GM12878 (cell line): ENCODE results near the gene RABEP2. TPM values are rescaled to one million over a fixed set of nuclear protein-coding genes. Genes with fewer than 3 reads are reported as not detected.
A peak's percentile ranks its signal among the peaks of the same experiment; 100 is the strongest.

Experiments
- POU2F2 ChIP-seq: IDR thresholded peaks from 3 replicates; pipeline ENCODE4 v1.6.1; 2011; ENCODE audit warnings: low read depth, mild to moderate bottlenecking, low read length, borderline replicate concordance
- polyA plus RNA-seq, 11 experiments: library from polyadenylated mRNA; depleted of rRNA in 4 of 11; unstranded in 6 of 11; stranded (reverse) in 5 of 11; fragments of >200 nt; fragmentation: Nextera tagmentation in 4 of 11; fragmentation: Illumina TruSeq in 1 of 11; extraction: Ambion mirVana in 4 of 11; extraction: Trizol in 1 of 11; gene quantifications; 1 replicate in 1 of 11; 2 replicates in 10 of 11; pipeline versions ENCODE4 v1.2.1 to v1.2.3, GENCODE V29; 2011 to 2016; ENCODE audit warnings: inconsistent platforms in 2 of 11, missing spikeins in 2 of 11, low read depth in 1 of 11
- total RNA-seq, 4 experiments: library from RNA; depleted of rRNA in 3 of 4; stranded (reverse); fragments of >200 nt in 3 of 4; fragmentation: Illumina TruSeq in 1 of 4; extraction: Trizol in 1 of 4; gene quantifications; 2 replicates each; pipeline versions ENCODE4 v1.2.1 to v1.2.3, GENCODE V29; 2013 to 2021
- TF ChIP-seq, protein P1 (sequence below), 3 experiments: IDR thresholded peaks in 2 of 3; conservative IDR thresholded peaks in 1 of 3; 2 replicates each; pipeline ENCODE4 v1.5.1; 2011; ENCODE audit warnings: low read depth in 3 of 3, low read length in 3 of 3, mild to moderate bottlenecking in 3 of 3, control low read depth in 2 of 3, moderate library complexity in 2 of 3, inconsistent platforms in 1 of 3, mixed read lengths in 1 of 3; ENCODE audit not compliant: control insufficient read depth in 2 of 3, insufficient read depth in 1 of 3; ENCODE audit errors: extremely low read depth in 1 of 3
- TF ChIP-seq, protein P2 (sequence below): fragments of 450-650 bp; IDR thresholded peaks from 2 replicates; pipeline ENCODE4 v1.6.1; 2016; ENCODE audit warnings: mild to moderate bottlenecking, moderate library complexity, borderline replicate concordance

RABEP2 gene
- total and polyA plus RNA-seq, 10 of the 15 experiments (the other 5 are each of a cell fraction or from before 2014, with no cell fraction given), result 0.47 to 33.2 (median 18.6) TPM

DNA sequence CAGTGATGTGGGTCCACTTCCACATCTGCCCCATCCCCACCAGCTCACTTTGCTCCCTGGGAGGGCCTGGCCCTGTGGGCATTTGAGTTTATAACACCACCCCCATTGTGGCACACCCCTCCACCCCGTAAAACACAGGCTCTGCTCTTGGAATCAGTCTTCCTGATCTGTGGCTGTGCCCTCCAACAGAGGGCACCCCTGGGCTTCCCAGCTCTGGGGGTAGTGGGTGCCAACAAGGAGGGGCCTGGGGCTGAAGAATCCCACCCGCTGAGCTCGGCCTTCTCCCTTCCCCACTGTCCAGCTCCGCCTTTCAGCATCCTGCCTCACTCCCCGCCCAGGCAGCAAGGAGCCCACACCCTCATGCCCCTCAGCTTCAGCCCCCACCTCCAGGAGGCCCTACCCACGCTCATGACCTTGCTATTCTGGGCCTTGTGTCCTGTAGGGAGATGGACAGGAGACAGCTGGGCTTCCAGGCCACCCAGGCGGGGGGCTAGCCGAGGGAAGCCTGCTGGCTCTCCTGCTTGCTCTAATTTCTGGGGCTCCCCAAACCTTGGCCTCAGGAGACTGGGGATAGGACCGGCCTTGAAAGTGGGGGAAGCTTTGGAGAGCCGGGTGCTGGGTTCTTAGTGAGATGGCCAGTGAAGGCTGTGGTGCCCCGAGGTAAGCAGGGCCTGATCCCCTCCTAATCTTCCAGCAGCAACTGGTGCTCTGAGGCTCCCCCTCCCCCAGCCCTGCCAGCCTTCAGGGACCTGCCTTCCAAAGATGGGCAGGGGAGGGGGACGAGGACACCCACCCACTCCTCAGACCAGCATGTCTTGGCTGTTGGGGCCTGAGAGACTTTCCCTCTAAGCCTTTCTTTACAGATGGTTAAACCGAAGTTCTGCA is 49.7 kb downstream of the RABEP2 start (continued):
- TF ChIP-seq, protein P1, sequence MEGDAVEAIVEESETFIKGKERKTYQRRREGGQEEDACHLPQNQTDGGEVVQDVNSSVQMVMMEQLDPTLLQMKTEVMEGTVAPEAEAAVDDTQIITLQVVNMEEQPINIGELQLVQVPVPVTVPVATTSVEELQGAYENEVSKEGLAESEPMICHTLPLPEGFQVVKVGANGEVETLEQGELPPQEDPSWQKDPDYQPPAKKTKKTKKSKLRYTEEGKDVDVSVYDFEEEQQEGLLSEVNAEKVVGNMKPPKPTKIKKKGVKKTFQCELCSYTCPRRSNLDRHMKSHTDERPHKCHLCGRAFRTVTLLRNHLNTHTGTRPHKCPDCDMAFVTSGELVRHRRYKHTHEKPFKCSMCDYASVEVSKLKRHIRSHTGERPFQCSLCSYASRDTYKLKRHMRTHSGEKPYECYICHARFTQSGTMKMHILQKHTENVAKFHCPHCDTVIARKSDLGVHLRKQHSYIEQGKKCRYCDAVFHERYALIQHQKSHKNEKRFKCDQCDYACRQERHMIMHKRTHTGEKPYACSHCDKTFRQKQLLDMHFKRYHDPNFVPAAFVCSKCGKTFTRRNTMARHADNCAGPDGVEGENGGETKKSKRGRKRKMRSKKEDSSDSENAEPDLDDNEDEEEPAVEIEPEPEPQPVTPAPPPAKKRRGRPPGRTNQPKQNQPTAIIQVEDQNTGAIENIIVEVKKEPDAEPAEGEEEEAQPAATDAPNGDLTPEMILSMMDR (IDR thresholded peaks at IDR 0.05 in 2 of 3, conservative IDR thresholded peaks at IDR 0.05 in 1 of 3; ENCODE audit: control insufficient read depth in 2 of 3, extremely low read depth in 1 of 3, insufficient read depth in 1 of 3, low read depth in 3 of 3, low read length in 3 of 3), result peak in 1 of 3 experiments; percentile 8; a peak in 1 of 6 replicates
- TF ChIP-seq POU2F2, result no peak
- TF ChIP-seq, protein P2, sequence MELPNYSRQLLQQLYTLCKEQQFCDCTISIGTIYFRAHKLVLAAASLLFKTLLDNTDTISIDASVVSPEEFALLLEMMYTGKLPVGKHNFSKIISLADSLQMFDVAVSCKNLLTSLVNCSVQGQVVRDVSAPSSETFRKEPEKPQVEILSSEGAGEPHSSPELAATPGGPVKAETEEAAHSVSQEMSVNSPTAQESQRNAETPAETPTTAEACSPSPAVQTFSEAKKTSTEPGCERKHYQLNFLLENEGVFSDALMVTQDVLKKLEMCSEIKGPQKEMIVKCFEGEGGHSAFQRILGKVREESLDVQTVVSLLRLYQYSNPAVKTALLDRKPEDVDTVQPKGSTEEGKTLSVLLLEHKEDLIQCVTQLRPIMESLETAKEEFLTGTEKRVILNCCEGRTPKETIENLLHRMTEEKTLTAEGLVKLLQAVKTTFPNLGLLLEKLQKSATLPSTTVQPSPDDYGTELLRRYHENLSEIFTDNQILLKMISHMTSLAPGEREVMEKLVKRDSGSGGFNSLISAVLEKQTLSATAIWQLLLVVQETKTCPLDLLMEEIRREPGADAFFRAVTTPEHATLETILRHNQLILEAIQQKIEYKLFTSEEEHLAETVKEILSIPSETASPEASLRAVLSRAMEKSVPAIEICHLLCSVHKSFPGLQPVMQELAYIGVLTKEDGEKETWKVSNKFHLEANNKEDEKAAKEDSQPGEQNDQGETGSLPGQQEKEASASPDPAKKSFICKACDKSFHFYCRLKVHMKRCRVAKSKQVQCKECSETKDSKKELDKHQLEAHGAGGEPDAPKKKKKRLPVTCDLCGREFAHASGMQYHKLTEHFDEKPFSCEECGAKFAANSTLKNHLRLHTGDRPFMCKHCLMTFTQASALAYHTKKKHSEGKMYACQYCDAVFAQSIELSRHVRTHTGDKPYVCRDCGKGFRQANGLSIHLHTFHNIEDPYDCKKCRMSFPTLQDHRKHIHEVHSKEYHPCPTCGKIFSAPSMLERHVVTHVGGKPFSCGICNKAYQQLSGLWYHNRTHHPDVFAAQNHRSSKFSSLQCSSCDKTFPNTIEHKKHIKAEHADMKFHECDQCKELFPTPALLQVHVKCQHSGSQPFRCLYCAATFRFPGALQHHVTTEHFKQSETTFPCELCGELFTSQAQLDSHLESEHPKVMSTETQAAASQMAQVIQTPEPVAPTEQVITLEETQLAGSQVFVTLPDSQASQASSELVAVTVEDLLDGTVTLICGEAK, result no peak
- TF ChIP-seq, all 136 proteins: peak for 1
